D341Med (cell line): ENCODE data around the gene TIMP1.

Experiments used
- DNase-seq: peaks from one replicate; pipeline ENCODE4 v3.0.0; 2012; ENCODE audit warnings: low spot score

Gene TIMP1

DNA sequence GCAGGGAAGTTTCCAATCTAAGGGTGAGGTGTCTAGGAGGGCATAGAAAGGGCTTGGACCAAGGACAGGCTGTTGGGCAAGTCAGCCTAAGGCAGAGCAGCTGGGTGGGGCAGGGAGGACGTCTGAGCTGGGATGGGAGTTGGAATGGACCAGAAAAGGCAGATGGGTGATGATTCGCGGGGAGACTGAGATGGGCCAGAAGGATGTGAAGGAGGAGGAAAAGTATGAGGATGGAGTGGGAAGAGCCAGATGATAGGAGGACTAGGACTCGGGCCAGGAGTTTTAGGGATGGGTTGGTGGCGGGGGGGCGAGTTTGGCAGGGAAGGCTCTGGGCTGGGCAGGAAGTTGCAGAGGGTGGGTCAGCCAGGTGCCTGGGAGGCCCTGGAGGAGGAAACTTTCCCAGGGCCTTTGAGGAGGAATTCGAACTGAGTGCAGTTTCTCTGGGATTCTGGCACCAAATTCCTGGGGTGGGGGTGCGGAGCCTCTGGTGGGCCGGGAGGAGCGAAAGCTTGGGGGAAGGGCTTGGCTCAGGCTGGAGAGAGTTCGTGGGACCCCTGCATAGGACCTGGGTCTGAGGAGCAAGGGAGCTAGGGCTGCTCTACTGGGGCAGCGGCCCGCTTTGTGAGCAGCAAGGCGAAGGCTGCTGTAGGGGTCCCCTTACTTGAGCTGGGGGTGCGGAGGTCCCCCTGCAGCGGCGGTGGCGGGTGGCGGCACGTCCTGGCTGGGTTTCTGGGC lies 8.7 kb upstream of the TIMP1 start:
- DNase-seq: no peak

DNA sequence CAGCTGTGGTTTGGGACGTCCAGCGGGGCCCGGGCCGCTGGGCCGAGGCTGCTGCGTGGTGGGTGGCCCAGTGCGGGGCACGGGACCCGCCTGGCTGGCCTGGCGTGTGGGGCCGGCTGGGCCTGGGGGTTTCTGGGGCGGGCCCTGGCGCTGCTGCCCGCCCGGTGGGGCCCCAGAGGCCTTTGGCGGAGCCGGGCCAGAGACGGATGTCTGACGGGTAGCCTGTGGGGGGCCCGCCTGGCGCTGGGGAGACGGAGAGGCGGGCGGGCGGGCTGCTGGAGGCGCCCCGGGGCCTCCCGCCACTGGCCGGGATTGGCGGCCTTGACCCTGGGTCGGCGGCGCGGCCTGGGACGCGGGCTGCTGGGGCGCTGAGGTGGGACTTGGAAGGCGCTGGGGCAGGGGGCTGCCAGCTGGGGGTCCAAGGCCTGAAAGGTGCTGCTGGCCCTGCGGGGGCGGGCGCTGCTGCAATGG lies 8.1 kb upstream of the TIMP1 start:
- no peak for DNase-seq

DNA sequence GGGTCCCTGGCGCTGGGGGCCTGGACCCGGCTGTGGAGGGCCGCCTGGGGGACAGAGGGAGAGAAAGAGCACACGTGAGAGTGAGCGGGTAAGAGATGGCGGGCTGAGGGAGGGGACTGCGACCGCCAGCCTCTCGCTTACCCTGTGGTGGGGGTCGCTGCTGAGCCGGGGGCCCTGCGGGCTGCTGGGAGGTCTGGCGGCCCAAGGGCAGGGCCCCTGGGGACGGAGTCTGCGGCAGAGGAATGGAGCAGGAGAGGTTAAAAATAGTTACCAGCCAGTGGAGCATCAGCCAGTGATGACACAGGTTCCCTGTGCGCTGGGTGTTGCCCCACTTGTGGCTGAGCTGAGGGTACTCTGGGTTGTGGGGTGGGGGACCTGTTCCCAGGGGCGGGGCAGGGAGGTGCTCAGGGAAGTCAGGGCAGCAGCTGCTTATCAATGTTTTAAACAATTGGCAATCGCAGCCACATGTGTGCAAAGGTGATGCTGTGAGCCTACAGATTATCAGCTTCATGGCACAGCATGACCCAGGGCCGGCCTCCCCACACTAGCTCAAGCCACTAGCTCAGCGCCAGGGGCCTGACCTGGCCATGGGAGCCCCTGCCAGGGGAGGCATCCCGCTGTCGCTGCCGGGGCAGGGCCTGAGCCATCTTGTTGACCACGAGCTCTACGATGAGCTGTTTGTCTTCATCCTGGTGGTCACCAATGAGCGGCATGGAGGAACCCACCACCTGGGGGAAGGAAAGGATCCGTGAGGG lies 7.5 kb upstream of the TIMP1 start:
- no peak for DNase-seq

DNA sequence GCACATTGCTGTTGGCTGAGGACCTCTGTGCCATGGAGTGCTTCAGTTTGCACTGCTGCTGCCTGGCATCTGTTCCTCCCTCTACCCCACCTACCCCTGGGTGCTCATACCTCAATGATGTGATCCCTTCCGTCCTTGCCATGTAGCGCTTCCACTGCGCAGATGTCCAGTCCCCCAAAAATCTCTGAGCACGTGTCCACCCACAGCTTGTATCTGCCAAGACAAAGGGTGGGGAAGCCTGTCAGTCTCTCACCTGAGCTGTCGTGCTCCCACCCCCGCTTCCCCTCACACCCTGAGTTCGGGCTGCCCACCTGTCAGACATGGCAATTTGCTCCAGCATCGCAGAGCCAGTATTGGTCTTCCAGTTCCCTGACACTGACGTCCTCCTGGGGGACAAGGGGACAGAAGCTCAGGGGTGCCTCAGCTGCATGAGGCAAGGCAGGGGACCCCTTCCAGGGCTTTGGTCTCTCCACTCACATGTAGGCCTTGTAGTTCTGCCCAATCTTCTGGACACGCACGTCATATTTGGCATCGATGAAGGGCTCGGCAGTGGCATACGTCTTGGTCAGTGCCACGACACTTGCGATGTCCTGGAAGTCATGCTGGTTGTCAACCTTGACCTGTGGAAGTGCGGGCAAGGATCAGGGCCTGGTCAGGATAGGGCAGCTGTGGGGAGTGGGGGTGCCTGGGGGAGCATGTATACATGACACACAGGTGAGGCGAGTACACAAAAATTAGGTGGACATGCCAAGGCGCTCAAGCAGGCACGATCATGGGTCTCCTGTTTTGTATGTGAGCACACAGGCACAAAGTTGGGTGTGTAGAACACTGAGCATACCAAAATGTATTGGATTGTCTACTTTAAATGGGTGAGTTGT lies 6.0 kb upstream of the TIMP1 start:
- no peak for DNase-seq

DNA sequence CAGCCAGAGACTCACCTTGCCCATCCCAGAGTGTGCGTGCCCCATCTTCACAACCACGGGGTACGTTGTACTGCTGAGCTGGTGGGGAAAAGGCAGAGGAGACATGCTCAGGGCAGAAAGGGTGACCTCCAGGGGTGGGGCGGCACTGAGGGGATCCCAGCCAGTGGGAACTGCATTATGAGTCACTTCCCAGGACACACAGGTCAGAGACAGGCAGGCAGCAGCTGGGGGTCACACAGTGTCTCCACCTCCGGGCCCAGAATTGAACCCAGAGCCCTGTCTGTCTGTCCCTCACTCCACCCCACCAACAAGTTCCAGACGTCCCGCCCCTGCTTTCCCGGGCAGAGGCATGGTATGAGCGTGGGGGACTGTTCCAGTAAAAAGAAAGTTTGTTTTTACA lies 4.8 kb upstream of the TIMP1 start:
- no peak for DNase-seq

DNA sequence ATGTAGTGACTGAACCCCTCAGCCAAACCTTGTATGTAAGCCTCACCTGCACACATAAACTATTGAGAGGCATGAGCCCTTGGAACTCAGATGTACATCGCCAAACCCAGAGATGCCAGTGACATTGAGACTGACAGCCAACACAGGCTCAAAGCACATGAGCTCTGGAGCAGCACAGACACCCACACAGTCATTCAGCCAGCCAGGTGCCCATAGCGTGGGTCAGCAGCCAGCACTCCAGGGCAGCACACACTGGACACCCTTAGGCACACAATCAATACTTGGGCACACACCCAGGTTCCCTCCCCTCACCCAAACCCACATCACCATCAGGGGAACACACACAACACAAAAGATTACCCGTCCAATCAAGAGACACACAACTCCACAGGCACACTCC lies 4.3 kb upstream of the TIMP1 start:
- no peak for DNase-seq

DNA sequence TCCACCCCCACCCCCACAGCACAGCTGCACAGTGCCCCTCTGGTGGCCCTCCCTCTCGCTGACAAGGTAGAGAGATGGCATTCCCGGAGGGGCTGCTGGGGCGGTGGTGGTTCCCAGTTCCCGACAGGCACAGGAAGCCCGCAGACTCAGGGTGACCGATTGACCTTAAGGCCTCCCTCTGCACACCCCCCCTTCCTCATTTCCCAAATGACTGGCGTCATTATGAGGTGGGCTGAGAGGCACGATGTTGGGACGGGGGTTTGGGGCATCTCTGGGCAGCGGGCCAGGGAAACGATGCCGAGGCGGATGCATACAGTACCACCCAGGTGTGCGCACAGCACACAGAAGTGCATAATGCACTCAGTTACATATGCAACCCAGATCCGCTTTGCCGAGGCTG lies 3.5 kb upstream of the TIMP1 start:
- DNase-seq: peak; percentile 2

DNA sequence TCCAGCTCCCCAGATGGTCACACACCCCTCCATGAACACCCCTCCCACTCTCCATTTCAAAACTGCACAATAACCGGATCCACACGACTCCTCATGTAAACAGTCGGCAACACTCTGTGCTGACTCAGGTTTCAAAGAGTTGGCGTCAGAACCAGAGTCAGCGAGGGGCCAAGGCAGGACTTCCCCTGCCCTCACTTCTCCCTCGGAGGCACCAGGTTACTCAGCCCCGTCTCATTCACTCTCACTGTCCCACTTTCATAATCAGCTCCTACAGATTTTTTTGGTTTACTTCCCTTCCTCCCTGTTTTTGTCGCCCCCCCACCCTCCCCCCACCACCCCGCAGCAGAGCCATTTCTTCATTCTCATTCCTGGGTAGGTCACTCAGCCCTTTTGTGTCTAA lies 2.7 kb upstream of the TIMP1 start:
- DNase-seq: no peak

DNA sequence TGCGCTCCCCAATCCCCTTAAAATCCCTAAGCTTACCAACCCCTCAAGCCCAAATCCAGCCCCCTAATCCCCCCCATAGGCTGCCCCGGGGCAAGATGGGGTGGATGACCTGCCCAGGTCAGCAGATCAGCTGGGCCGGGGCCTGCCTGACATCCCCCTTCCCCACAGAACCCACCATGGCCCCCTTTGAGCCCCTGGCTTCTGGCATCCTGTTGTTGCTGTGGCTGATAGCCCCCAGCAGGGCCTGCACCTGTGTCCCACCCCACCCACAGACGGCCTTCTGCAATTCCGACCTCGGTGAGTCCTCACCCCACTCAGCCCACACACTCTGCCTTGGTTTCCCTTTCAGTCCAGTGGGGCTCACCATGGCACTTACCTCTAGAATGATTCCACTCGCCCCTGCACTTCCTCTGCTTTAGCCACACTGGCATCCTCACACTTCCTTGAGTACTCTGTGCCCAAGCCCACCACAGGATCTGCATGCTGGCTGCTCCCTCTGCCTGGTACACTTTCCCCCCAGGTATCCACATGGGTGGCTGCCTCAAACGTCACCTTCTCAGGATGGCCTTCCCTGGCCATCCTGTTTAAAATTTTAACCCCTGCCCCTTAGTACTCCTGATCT lies 1.1 kb downstream of the TIMP1 start:
- peak; percentile 3 for DNase-seq

DNA sequence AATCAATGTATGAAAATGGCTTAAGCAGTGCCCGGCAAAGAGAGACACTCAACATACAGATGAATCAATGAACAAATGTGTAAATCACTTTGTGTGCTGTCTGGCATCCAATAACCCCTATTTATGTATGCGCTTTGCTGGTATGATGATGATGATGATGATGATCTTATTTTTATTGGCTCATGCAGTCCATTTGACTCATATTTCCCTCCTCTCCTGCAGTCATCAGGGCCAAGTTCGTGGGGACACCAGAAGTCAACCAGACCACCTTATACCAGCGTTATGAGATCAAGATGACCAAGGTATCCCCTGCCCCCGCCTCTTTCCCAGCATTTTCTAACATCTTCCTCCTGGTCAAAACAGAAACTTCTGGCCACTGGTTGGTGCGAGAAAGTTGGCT lies 2.5 kb downstream of the TIMP1 start:
- no peak for DNase-seq

DNA sequence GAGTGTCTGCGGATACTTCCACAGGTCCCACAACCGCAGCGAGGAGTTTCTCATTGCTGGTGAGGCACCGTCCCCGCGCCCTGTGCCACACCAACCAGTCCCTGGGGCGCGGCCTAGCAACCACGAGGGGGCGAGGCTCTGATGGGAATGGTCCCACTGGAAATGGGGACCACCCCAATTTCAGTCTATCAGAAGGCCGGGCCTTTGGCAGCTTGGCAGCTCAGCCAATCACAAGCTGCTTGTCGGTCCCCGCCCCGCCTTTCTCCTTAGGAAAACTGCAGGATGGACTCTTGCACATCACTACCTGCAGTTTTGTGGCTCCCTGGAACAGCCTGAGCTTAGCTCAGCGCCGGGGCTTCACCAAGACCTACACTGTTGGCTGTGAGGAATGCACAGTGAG lies 3.0 kb downstream of the TIMP1 start:
- DNase-seq: peak; percentile 4

DNA sequence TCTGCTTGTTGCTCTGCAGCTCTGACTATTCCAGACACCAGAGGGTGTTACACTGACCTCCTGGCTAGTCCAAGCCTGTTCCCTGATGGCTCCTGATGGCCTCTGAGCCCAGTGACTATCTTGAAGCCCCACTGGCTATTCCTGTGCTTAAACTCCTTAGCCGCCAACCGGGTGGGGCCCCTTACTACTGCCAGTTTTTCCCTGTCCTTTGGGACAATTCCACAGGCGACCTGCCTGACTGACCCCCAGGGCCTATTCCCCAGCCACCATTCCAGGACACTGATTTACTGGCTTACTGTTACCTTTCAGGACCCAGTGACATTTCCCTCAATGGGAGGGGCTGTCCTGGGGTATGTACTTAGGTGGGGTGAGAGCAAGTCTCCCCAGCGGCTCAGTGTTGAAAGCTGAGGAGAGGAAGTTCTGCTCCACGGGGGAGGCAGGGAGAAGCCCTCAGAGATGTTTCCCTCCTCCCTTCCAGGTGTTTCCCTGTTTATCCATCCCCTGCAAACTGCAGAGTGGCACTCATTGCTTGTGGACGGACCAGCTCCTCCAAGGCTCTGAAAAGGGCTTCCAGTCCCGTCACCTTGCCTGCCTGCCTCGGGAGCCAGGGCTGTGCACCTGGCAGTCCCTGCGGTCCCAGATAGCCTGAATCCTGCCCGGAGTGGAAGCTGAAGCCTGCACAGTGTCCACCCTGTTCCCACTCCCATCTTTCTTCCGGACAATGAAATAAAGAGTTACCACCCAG lies 4.0 kb downstream of the TIMP1 start:
- peak; percentile 1 for DNase-seq

DNA sequence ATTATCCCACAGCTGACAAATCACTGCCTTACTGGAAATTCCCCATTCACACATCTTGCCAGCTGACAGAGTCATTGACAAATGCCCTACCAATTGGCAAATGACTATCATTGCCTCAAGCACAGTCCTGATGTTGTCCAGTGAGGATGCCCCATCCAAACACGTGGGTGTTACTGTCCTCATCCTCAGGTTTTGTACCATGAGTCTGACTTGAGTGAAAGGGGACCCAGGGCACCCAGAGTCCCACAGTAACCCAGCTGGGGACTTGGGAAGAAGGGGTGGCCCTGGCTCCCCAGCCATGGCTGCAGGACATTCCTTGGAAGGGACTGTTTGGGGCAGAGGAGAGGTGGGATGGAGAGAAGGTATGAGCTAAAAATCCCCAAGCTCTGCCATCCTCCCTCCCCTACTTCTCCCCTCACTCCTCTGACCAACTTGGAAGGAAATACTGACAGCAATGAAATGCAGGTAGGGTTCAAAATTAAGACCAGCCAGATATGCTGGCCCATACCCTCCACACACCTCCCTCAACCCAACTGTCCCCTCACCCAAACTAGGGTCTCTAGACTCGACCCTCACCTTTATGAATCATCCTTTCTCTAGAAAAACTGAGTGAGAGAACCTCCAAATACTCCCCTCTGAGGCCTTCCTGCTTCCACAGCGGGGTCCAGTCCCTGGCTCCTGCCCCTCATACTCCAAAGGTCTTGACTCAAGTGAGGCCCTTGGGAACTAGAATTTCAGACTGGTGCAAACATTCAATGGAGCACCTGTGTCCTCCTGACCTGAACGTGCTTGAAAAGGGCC lies 5.1 kb downstream of the TIMP1 start:
- DNase-seq: no peak

DNA sequence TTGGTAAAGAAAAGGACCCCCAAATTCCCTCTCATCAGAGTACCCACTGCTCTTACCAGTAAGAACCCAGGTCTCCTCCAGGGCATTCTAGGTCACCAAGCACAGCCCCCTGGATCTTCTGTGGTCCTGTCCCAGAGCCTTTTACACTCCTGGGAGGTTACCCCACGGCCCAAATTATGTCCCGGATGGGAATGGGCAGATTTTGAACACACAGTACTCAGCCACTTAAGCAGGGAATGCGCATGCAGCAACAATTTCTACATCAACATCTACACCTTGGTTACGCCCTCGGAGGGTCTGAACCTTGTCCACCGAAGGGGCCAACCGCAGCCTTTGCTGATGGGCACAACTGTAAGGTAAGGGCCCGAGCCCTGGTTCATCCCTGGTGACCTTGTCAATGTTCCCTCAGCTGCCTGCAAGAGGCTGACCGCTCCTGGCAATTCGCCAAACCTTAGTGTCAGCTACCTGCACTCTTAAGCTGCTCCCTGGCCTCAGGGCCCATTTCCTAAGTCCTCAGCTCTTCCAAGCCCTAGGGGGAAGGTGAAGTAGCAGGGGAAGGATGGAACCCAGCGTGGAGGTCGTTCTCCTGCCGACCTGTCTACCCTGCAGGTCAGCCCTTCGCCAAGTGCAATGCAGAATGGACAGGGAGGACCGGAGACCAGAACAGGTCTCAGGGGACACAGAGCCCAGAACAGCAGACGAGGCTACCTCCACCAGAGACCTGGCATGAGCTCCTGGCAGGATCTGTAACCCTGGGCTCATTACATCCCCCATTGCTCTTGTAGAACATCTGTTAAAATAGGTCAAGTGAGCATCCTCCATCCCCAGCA lies 5.9 kb downstream of the TIMP1 start:
- peak; percentile 4 for DNase-seq

DNA sequence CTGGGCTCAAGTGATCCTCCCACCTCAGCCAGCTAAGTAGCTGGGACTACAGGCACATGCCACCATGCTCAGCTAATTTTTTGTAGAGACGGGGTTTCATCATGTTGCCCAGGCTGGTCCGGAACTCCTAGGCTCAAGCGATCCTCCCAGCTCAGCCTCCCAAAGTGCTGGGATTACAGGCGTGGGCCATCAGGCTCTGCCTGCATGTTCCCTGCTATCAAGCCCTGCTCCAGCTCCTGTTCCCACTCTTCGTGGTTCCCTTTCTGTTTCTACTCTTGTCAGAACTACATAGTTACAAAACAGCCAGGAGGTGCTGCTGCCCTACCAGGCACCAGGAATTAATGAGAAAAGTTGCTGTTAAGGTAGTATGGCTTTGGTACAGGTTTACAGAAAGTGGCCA lies 8.7 kb downstream of the TIMP1 start:
- no peak for DNase-seq

DNA sequence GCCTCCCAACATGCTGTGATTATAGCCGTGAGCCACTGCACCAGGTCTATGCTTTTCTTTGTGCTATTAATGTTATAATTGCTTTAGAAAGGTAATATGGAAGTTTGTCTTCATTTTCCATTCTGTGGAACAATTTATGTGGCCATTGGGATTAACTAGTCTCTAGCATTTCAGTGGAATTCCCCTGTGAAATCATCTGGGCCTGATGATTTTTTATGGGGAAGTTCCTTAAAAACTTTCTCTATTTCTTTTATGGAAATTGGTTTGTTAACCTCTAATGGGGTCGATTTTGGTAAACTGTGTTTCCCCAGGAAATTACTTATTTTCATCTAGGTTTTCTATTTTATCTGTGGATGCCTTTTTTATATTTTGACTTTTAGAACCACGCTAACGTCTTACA lies 11.3 kb downstream of the TIMP1 start:
- DNase-seq: no peak

DNA sequence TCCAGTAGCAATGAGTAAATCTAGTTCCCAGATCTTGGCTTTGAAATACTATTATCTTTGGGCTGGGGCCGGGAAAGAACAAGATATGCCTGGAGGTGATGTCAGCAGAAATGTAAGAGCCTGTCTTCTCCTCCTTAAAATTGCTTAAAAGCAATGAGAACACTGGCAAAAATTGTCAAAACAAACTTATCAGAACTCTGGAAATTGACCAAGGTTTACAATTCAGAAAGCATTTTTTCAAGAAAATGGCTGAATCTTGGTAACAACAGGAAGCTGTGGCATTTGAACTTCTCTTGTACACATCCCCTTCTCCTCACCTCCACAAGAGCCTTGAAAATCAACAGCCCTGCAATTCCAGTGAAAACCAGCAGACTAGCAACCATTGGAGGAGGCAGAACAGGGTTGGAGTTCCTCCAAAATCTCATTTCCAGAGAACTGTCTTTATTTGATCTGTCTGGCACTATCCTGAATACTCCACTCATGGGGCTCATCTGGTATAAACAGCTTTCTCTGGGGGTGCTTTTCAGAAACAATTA lies 13.5 kb downstream of the TIMP1 start:
- no peak for DNase-seq

DNA sequence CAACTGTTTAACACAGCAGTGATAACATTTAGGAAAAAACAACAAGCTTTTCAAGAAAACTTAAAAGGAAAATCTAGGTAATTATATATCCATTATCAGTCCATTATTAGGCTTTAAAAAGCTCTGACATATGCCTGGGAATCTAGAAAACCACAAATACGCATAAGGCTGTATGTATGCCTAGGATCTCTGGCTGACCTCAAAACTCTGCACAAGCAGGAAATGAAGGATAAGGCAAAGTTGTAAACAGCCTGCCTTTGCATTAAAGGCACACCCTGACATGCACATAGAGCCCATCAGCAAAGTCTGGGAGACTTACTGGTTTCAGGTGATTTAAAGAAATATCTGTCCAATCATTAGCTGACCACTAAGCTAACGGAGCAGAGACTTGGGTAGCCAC lies 14.0 kb downstream of the TIMP1 start:
- no peak for DNase-seq

DNA sequence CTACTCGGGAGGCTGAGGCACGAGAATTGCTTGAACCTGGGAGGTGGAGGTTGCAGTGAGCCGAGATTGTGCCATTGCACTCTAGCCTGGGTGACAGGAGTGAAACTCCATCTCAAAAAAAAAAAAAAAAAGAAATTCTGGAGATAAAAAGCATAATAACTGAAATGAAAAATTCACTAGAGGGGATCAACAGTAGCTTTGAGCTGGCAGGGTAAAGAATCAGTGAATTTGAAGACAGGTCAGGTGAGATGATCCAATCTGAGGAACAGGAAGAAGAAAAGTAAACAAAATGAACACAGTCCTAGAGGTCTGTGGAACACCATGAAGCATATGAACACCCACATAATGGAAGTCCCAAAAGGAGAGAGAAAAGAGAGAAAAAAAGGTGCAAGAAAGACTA lies 15.0 kb downstream of the TIMP1 start:
- DNase-seq: no peak
